HCT116 (cell line): ENCODE results near the gene MLX. TPM values are rescaled to one million over a fixed set of nuclear protein-coding genes. Genes with fewer than 3 reads are reported as not detected.

Experiments
- ATAC-seq: fragments of 200-7000 bp; cut with Tn5 transposase; 2 replicates; pipeline ENCODE4 v1.9.1; 2020; ENCODE audit warnings: mild to moderate bottlenecking, moderate library complexity
- BruUV-seq: library from RNA; stranded (reverse); fragments of 400-500 nt; replicated peaks from 2 replicates; lab custom pipeline; 2021; lab: Mats Ljungman, UMichigan
- CTCF ChIA-PET: fragments of 300-600 bp; sonication (Branson Sonifier 250); formaldehyde crosslinking; loops from one replicate; lab custom pipeline; 2021; ENCODE audit warnings: antibody characterized with exemption; lab: Charles Lee
- POLR2A ChIA-PET: fragments of 300-600, 350-600 bp; sonication (Branson Sonifier 250); formaldehyde crosslinking; loops from one replicate; lab custom pipeline; 2021; ENCODE audit warnings: antibody characterized with exemption; lab: Charles Lee
- RAD21 ChIA-PET, 2 experiments: fragments of 300-600 bp; sonication (Branson Sonifier 250); formaldehyde crosslinking; loops; one replicate each; lab custom pipeline; 2023; ENCODE audit warnings: low total read pairs in 2 of 2; ENCODE audit not compliant: uncharacterized antibody in 2 of 2, unreplicated experiment in 2 of 2, low non-redundant PET in 1 of 2; lab: Charles Lee
- DNase-seq: peaks from one replicate; pipeline ENCODE4 v3.0.0-alpha.2; 2010; ENCODE audit warnings: low read depth, low spot score
- H2AFZ ChIP-seq: fragments of 200-600 bp; shearing (Covaris generic), sonication (generic); 2 replicates; pipeline ENCODE4 v1.6.1; 2017; ENCODE audit warnings: low read depth, mixed run types, mixed read lengths, antibody characterized with exemption, low read length; ENCODE audit not compliant: poor library complexity, severe bottlenecking
- H3K27ac ChIP-seq: 2 replicates; pipeline ENCODE4 v1.5.1; 2012; ENCODE audit warnings: low read depth, low read length
- H3K27me3 ChIP-seq: fragments of 200-600 bp; sonication (generic); 2 replicates; pipeline ENCODE4 v1.6.1; 2016; ENCODE audit warnings: mixed run types, low read length, mixed read lengths; ENCODE audit not compliant: insufficient read depth
- H3K36me3 ChIP-seq, 2 experiments: fragments of 200-500 bp in 1 of 2; fragments of 200-600 bp in 1 of 2; sonication (Bioruptor generic) in 1 of 2; sonication (generic) in 1 of 2; 2 replicates each; pipeline versions ENCODE4 v1.5.1 to v1.6.1; 2014 to 2016; ENCODE audit warnings: low read length in 2 of 2, inconsistent platforms in 1 of 2, mixed read lengths in 1 of 2, mixed run types in 1 of 2; ENCODE audit not compliant: insufficient read depth in 2 of 2, control insufficient read depth in 1 of 2
- H3K4me1 ChIP-seq, 2 experiments: fragments of 200-600 bp in 1 of 2; sonication (generic) in 1 of 2; 2 replicates each; pipeline versions ENCODE4 v1.5.1 to v1.6.1; 2012 to 2017; ENCODE audit warnings: low read length in 2 of 2, inconsistent platforms in 1 of 2, mild to moderate bottlenecking in 1 of 2, mixed read lengths in 1 of 2, mixed run types in 1 of 2, moderate library complexity in 1 of 2; ENCODE audit not compliant: insufficient read depth in 2 of 2, control insufficient read depth in 1 of 2
- H3K4me2 ChIP-seq: fragments of 200-600 bp; sonication (generic); 2 replicates; pipeline ENCODE4 v1.6.1; 2017; ENCODE audit warnings: mixed run types, low read length, mixed read lengths
- H3K4me3 ChIP-seq, 2 experiments: fragments of 200-600 bp in 1 of 2; sonication (generic) in 1 of 2; replicated peaks in 1 of 2; 2 replicates each; pipeline ENCODE4 v1.5.1; 2011 to 2016; ENCODE audit warnings: low read length in 2 of 2, control low read depth in 1 of 2, low read depth in 1 of 2, mild to moderate bottlenecking in 1 of 2, mixed read lengths in 1 of 2, mixed run types in 1 of 2
- H3K79me2 ChIP-seq: fragments of 200-600 bp; sonication (generic); 2 replicates; pipeline ENCODE4 v1.6.1; 2017; ENCODE audit warnings: mild to moderate bottlenecking, mixed run types, low read length, moderate library complexity, mixed read lengths; ENCODE audit not compliant: insufficient read depth
- H3K9ac ChIP-seq: fragments of 200-600 bp; sonication (generic); 2 replicates; pipeline ENCODE4 v1.6.1; 2016; ENCODE audit warnings: low read length, mixed read lengths
- H3K9me2 ChIP-seq: fragments of 200-600 bp; sonication (generic), shearing (Covaris generic); 2 replicates; pipeline ENCODE4 v1.6.1; 2017; ENCODE audit warnings: mixed run types, mild to moderate bottlenecking, moderate library complexity; ENCODE audit not compliant: insufficient read depth
- H3K9me3 ChIP-seq, 2 experiments: fragments of 200-500 bp in 1 of 2; fragments of 200-600 bp in 1 of 2; sonication (Bioruptor generic) in 1 of 2; sonication (generic) in 1 of 2; 2 replicates each; pipeline ENCODE4 v1.6.1; 2014 to 2017; ENCODE audit warnings: low read length in 2 of 2, mixed read lengths in 2 of 2, inconsistent platforms in 1 of 2, low read depth in 1 of 2, mild to moderate bottlenecking in 1 of 2, mixed run types in 1 of 2, moderate library complexity in 1 of 2; ENCODE audit not compliant: control insufficient read depth in 1 of 2, insufficient read depth in 1 of 2
- H4K20me1 ChIP-seq: fragments of 200-600 bp; sonication (generic), shearing (Covaris generic); 2 replicates; pipeline ENCODE4 v1.6.1; 2017; ENCODE audit warnings: mixed run types, mild to moderate bottlenecking, moderate library complexity; ENCODE audit not compliant: insufficient read depth
- ATF3 ChIP-seq: IDR thresholded peaks from 2 replicates; pipeline ENCODE4 v1.6.1; 2012
- CBX3 ChIP-seq: IDR thresholded peaks from 2 replicates; pipeline ENCODE4 v1.6.1; 2012; ENCODE audit warnings: low read depth
- CEBPB ChIP-seq: IDR thresholded peaks from 2 replicates; pipeline ENCODE4 v1.6.1; 2012; ENCODE audit warnings: low read depth
- CTCF ChIP-seq, 3 experiments: fragments of 200-600 bp in 1 of 3; sonication (generic) in 1 of 3; IDR thresholded peaks in 2 of 3; conservative IDR thresholded peaks in 1 of 3; 2 replicates each; pipeline ENCODE4 v1.5.1; 2012 to 2017; ENCODE audit warnings: low read depth in 2 of 3, low read length in 2 of 3, antibody characterized with exemption in 1 of 3, borderline replicate concordance in 1 of 3, control low read depth in 1 of 3, mild to moderate bottlenecking in 1 of 3, mixed read lengths in 1 of 3, mixed run types in 1 of 3, moderate library complexity in 1 of 3; ENCODE audit not compliant: insufficient read depth in 1 of 3
- EZH2phosphoT487 ChIP-seq: fragments of 200-600 bp; IDR thresholded peaks from 2 replicates; pipeline ENCODE4 v1.6.1; 2018; ENCODE audit warnings: antibody characterized with exemption, borderline replicate concordance
- FOSL1 ChIP-seq: IDR thresholded peaks from 2 replicates; pipeline ENCODE4 v1.6.1; 2012; ENCODE audit warnings: low read depth
- POLR2A ChIP-seq: IDR thresholded peaks from 2 replicates; pipeline ENCODE4 v1.7.0; 2011; ENCODE audit warnings: borderline replicate concordance; ENCODE audit not compliant: insufficient read depth, insufficient read length; ENCODE audit errors: extremely low read depth
- POLR2AphosphoS5 ChIP-seq: IDR thresholded peaks from 2 replicates; pipeline ENCODE4 v1.6.1; 2011; ENCODE audit warnings: mild to moderate bottlenecking, low read depth, low read length, moderate library complexity
- RAD21 ChIP-seq: IDR thresholded peaks from 2 replicates; pipeline ENCODE4 v1.6.1; 2012; ENCODE audit warnings: low read depth, mild to moderate bottlenecking
- SIN3A ChIP-seq: IDR thresholded peaks from 2 replicates; pipeline ENCODE4 v1.6.1; 2012; ENCODE audit warnings: low read depth
- SP1 ChIP-seq: IDR thresholded peaks from 2 replicates; pipeline ENCODE4 v1.6.1; 2012; ENCODE audit warnings: low read depth
- SRF ChIP-seq: IDR thresholded peaks from 2 replicates; pipeline ENCODE4 v1.6.1; 2012; ENCODE audit warnings: low read depth
- YY1 ChIP-seq: IDR thresholded peaks from 2 replicates; pipeline ENCODE4 v1.6.1; 2011; ENCODE audit warnings: low read length, low read depth, moderate library complexity, mild to moderate bottlenecking; ENCODE audit not compliant: insufficient replicate concordance; ENCODE audit errors: extremely low read depth
- ZBTB33 ChIP-seq: IDR thresholded peaks from 2 replicates; pipeline ENCODE4 v1.6.1; 2011; ENCODE audit warnings: mild to moderate bottlenecking, low read length, moderate library complexity; ENCODE audit not compliant: insufficient replicate concordance; ENCODE audit errors: extremely low read depth
- ZFX ChIP-seq: fragments of 450-650 bp; IDR thresholded peaks from 2 replicates; pipeline ENCODE4 v1.6.1; 2017
- ZNF274 ChIP-seq: fragments of 200-500 bp; sonication (Bioruptor generic); IDR thresholded peaks from 2 replicates; pipeline ENCODE4 v1.6.1; 2014; ENCODE audit warnings: mild to moderate bottlenecking, low read depth, low read length, inconsistent platforms
- intact Hi-C: fragments of 100-400 bp; cut with micrococcal nuclease; formaldehyde crosslinking; loops from 2 replicates; pipeline ENCODE4 v1.10.0; 2022
- total RNA-seq: library from RNA; stranded (reverse); gene quantifications from one replicate; pipeline ENCODE4 v1.2.1, GENCODE V29; 2021; ENCODE audit not compliant: unreplicated experiment
- TF ChIP-seq, protein P1 (sequence below): IDR thresholded peaks from 2 replicates; pipeline ENCODE4 v1.6.1; 2012; ENCODE audit warnings: low read depth
- TF ChIP-seq, protein P2 (sequence below): IDR thresholded peaks from 2 replicates; pipeline ENCODE4 v1.6.1; 2012

The MLX gene
- total RNA-seq, 1 experiment from 2014 or later: 47.9 TPM

GRCh38 chr17:42518046-42518754 is 48.7 kb upstream of the MLX start:
- Histone ChIP-seq H3K27me3 (no peaks in the 10 kb centered on the region), H3K9ac (peak overlapping the region; percentile 63), H4K20me1 (no peaks in the 10 kb centered on the region), H3K27ac (peak overlapping the region; percentile 93), H2AFZ (no peak overlapping the region), H3K4me3 (peak overlapping the region in 1 of 2 experiments; percentile 35; a peak in 3 of 4 replicates), H3K79me2 (no peaks in the 10 kb centered on the region), H3K9me2 (no peaks in the 10 kb centered on the region), H3K36me3 (peaks cover 3 to 5% of the 10 kb centered on the region in 2 experiments; a peak in 3 of 4 replicates), H3K4me1 (peaks cover 39 to 52% of the 10 kb centered on the region in 2 experiments), H3K4me2 (peak overlapping the region; percentile 78), H3K9me3 (no peaks in the 10 kb centered on the region)
- intact Hi-C loops: loop anchor here (5.0 kb wide), 1 partner anchor 111 kb away; no protein-coding TSS in a partner anchor
- ChIA-PET CTCF (interaction anchor here (0.5 to 2.6 kb wide), 28 partner anchors 9 to 296 kb away, joined by 3 to 22 read pairs (median 4); partner anchors contain the start of genes CAVIN1, NAGLU and STAT3), RAD21 (interaction anchor here (0.6 to 1.5 kb wide), 4 partner anchors 8 to 11 kb away, joined by 3 to 6 read pairs (median 4); no protein-coding TSS in a partner anchor), POLR2A (interaction anchor here (0.5 to 4.6 kb wide), 5 partner anchors 9 to 515 kb away, joined by 3 to 28 read pairs (median 7); partner anchors contain the start of genes CAVIN1 and NAGLU)
- DNase-seq (peak; percentile 79), ATAC-seq (peak; percentile 30)
- TSS peak; percentile 85 for BruUV-seq
- TF ChIP-seq, protein P1, sequence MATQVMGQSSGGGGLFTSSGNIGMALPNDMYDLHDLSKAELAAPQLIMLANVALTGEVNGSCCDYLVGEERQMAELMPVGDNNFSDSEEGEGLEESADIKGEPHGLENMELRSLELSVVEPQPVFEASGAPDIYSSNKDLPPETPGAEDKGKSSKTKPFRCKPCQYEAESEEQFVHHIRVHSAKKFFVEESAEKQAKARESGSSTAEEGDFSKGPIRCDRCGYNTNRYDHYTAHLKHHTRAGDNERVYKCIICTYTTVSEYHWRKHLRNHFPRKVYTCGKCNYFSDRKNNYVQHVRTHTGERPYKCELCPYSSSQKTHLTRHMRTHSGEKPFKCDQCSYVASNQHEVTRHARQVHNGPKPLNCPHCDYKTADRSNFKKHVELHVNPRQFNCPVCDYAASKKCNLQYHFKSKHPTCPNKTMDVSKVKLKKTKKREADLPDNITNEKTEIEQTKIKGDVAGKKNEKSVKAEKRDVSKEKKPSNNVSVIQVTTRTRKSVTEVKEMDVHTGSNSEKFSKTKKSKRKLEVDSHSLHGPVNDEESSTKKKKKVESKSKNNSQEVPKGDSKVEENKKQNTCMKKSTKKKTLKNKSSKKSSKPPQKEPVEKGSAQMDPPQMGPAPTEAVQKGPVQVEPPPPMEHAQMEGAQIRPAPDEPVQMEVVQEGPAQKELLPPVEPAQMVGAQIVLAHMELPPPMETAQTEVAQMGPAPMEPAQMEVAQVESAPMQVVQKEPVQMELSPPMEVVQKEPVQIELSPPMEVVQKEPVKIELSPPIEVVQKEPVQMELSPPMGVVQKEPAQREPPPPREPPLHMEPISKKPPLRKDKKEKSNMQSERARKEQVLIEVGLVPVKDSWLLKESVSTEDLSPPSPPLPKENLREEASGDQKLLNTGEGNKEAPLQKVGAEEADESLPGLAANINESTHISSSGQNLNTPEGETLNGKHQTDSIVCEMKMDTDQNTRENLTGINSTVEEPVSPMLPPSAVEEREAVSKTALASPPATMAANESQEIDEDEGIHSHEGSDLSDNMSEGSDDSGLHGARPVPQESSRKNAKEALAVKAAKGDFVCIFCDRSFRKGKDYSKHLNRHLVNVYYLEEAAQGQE: no peak
- TF ChIP-seq CTCF (IDR thresholded peaks at IDR 0.05 in 2 of 3, conservative IDR thresholded peaks at IDR 0.05 in 1 of 3; ENCODE audit: borderline replicate concordance in 1 of 3, insufficient read depth in 1 of 3, low read depth in 2 of 3, low read length in 2 of 3): no peak
- no peak for TF ChIP-seq CEBPB
- TF ChIP-seq SRF: peak; percentile 86
- peak; percentile 69; the same call in 1 of the 2 replicates for TF ChIP-seq CBX3
- no peak for TF ChIP-seq ZFX
- TF ChIP-seq SIN3A: peak; percentile 52; the same call in 1 of the 2 replicates
- no peak for TF ChIP-seq POLR2A
- peak; percentile 64; the same call in 1 of the 2 replicates for TF ChIP-seq POLR2AphosphoS5
- TF ChIP-seq ZNF274: no peak
- TF ChIP-seq, protein P2, sequence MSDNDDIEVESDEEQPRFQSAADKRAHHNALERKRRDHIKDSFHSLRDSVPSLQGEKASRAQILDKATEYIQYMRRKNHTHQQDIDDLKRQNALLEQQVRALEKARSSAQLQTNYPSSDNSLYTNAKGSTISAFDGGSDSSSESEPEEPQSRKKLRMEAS: peak; percentile 72
- TF ChIP-seq RAD21: no peak
- peak; percentile 93 for TF ChIP-seq FOSL1
- no peak for TF ChIP-seq EZH2phosphoT487
- TF ChIP-seq ATF3: no peak
- TF ChIP-seq ZBTB33: peak; percentile 27
- no peak for TF ChIP-seq YY1
- peak; percentile 91 for TF ChIP-seq SP1
